ENCODE measurements around the gene PHACTR2. TPM values are rescaled to one million over a fixed set of nuclear protein-coding genes. Genes with fewer than 3 reads are reported as not detected.
A peak's percentile ranks its signal among the peaks of the same experiment; 100 is the strongest.

The PHACTR2 gene
- total and polyA plus RNA-seq, 2 of the 13 experiments (the other 11 are each of a cell fraction or from before 2014, with no cell fraction given) = 11.3 to 28.2 TPM

- TF ChIP-seq KAT8 (CRISPR knock-in tag; IDR thresholded peaks at IDR 0.05) (peak; percentile 51; the same call in 1 of the 2 replicates), ZFP62 (CRISPR knock-in tag; IDR thresholded peaks at IDR 0.05) (0 out of 2 replicates have a peak, but pooled peaks have one; percentile 66), PREB (CRISPR knock-in tag; IDR thresholded peaks at IDR 0.05) (no peak), PHB2 (IDR thresholded peaks at IDR 0.05; ENCODE audit: partially characterized antibody) (no peak), SALL2 (CRISPR knock-in tag; IDR thresholded peaks at IDR 0.05) (peak; percentile 73), ZNF646 (CRISPR knock-in tag; IDR thresholded peaks at IDR 0.05) (no peak; the same call in 1 of the 2 replicates), ISX (CRISPR knock-in tag; conservative IDR thresholded peaks at IDR 0.05) (peak; percentile 86; the same call in 1 of the 2 replicates), ZNF12 (CRISPR knock-in tag; IDR thresholded peaks at IDR 0.05) (peak; percentile 94), RBFOX2 (IDR thresholded peaks at IDR 0.05; ENCODE audit: low read depth, low read length) (no peak), KAT2B (IDR thresholded peaks at IDR 0.05; ENCODE audit: borderline replicate concordance, low read depth, low read length) (no peak), ZNF501 (CRISPR knock-in tag; IDR thresholded peaks at IDR 0.05) (peak; percentile 80), ZNF280B (CRISPR knock-in tag; IDR thresholded peaks at IDR 0.05; ENCODE audit: borderline replicate concordance) (no peak), ZNF441 (CRISPR knock-in tag; IDR thresholded peaks at IDR 0.05; ENCODE audit: borderline replicate concordance) (peak; percentile 80), MYPOP (CRISPR knock-in tag; IDR thresholded peaks at IDR 0.05) (peak; percentile 42; the same call in 1 of the 2 replicates), NCOA2 (CRISPR knock-in tag; IDR thresholded peaks at IDR 0.05) (peak; percentile 96), LBX2 (CRISPR knock-in tag; IDR thresholded peaks at IDR 0.05; ENCODE audit: borderline replicate concordance) (no peak)
These were observed 67.7 kb downstream of the PHACTR2 start (continued) for GRCh38 chr6:143745166-143746133.

Data from HepG2 (cell line).